ENCODE data around the gene SAMD8.

The SAMD8 gene

DNA sequence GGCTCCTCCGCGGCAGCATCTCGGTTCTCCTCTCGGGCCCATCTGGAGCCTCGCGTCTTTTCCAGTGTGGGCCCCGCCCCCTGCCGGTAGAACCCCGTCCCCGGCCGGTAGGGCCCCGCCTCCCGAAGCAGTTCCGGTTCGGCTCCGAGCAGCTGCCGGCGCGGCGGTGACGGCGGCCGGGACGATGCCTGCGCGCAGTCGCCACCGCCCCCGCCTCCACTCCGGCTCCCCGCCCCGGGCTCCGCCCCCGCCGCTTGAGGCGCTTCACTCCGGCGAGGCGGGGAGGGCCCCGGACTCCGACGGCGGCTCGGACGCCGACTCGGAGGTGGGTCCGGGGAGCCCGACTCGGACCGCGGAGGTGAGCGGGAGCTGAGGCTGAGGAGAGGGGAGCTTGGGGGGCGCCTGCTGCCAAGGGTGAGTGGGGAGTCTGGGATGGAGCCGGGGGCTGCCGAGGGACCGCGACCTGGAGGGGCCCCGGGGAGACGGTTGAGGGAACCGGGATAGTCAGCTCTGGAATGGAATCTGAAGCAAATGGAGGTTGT lies at the start of gene SAMD8:
TSS of gene SAMD8 (plus strand) at position 292 of the 542 bp plus-strand sequence. CDS start 38,873 bp downstream, outside the sequence.
- peak; percentile 89 for DNase-seq (ENCODE audit: low read depth, low spot score)

DNA sequence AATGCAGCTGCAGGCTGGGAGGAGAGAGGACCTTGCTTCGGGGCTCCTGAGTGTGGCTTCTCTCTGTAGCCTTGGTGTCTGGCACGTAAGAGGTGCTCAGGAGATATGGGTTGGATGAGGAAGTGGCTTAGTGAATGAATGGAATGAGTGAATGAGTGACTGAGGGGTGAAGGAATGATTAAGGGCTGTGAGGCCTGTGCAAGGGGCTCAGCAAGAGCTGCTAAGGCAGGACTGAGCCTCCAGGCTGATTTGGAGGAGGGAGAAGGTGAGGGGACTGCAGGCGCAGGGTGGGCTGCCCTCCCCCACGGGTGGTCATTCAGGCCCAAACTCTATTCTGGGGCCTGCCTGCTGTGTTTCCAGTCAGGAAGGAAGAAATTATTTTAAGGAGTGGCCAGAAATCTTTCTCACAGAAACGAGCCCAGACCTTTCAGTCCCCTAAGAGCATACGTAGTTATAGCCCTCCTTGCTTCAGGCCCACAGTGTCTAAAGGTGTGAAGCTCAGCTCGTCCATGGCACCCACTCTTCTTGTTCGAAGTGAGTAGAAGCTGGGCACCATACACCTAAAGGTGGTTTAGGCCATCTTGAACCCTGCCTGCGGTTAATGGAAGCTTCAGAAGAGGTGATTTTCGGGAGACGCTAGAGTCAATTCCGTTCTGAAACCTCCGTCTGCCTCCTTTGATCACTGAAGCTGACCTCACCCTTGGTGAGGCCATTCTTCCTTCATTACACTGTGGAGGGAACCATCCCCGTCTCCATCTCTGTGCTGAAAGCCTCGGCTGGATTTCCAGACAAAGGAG lies 49.5 kb upstream of the SAMD8 start:
- no peak for DNase-seq (ENCODE audit: low read depth, low spot score)

DNA sequence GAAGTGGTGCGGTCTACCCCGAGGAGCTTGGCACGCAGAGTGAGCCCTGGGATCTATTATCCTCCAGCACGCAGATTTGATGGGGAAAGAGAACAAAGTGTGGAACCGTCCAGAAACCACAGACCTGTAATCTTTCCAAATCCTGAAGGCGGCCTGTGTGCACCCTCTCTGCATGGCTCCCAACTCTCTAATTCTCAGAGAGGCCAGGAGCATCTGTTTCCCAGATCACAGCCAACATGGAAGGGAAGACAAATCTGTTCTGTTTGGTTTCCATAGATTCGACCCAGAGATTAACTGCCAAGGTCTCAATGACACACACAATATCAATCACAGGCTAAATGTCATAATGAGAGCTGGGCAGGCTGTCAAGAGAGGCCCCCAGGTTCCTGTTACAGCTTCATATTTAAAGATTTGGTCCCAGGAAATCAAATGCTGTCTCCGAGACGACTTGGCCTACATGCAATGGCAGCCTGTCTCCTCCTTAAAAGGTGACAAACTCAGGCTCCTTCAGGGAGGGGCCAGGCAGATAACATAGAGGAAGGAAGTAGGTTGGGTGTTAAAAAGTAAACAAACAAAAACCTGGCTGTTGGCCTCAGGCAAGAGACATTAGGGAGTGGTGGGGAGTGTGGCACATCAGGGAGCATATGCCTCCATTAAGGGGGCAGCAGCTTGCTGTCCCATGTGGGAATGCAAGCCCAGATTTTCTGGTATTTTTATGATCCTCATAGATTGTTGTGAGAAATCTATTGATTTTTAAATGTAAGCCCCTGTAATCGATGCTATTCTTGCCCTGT lies 48.8 kb upstream of the SAMD8 start:
- DNase-seq (ENCODE audit: low read depth, low spot score), result no peak

DNA sequence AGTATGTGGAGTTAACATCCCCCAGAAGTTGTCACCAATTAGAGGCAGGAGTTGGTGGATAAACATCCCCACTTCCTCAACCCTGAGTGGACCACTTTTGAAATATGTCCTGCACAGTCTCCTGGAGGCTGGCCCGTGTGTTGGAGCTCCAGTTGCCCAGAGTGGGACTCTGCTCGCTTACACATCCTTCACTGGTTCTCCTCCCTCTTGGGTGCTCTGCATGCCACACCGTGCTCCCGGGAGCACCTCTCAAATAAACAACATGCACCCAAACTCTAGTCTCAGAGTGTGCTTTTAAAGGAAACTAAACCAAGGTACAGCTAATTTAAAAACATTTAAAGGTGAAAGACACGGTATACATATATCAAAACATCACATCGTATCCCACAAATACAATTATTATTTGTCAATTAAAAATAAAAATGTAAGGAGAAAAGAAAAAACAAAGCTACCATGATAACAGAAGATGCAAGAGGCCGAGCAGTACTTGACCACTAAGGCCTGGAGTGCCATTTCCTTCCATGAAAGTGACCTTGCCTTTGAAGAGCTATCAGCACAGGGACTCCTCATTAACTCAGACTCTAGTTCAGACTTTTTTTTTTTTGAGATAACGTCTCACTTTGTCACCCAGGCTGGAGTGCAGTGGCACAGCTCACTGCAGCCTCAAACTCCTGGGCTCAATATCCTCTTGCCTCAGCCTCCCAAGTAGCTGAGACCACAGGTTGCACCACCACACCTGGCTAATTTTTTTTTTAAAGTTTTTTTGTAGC lies 47.8 kb upstream of the SAMD8 start:
- no peak for DNase-seq (ENCODE audit: low read depth, low spot score)

DNA sequence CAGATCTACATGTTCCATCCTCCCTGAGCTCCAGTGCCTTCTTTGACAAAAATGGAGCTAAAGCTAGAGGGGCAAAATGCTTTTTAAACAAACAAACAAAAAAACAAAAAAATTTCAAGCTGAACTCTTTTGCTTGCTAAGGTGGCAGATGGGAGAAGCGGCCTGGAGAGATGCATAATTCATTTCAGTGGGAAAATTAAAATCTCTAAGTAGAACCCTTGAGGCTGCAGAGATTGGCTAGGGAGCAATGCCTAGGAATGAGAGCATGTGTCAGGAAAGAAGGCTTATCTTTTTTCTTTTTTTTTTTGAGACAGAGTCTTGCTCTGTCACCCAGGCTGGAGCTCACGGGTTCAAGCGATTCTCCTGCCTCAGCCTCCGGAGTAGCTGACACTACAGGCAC lies 46.4 kb upstream of the SAMD8 start:
- no peak for DNase-seq (ENCODE audit: low read depth, low spot score)

DNA sequence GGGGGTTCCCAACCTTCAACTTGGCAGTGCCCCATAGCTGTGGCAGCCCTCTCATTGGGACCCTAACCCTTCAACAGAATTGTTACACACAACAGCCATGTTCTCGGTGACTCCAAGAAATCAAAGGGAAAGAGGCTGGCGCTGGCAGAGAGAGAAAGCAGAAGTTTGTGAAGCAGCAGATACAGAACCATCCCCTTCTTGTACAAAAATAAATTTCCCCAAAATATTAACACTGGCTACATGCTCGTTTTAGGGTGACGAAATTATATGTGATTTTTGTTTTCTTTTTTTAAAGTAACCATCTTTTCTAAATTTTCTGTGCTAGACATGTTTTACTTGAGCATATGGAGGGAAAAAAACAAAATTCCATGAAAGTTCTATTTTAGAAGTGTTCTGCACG lies 45.2 kb upstream of the SAMD8 start:
- no peak for DNase-seq (ENCODE audit: low read depth, low spot score)

DNA sequence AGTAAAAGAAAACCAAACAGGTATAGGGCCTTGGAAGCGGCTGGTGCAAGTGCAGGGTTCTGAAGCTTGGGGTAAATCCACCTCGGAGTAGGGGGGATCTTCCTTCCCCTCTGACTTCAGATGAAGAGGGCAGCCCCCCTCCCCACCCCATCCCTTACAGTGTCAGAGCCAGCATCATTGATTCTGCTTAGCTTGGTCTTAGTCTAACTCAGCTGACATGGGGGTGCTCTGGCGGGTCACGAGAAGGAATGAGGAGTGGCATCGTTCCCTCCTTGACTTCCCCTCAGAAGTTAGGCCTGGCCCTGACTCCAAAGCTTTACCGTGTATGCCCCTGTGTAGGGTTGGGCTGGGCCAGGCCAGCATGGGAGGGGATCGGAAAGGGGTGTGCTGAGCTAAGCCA lies 44.2 kb upstream of the SAMD8 start:
- no peak for DNase-seq (ENCODE audit: low read depth, low spot score)

DNA sequence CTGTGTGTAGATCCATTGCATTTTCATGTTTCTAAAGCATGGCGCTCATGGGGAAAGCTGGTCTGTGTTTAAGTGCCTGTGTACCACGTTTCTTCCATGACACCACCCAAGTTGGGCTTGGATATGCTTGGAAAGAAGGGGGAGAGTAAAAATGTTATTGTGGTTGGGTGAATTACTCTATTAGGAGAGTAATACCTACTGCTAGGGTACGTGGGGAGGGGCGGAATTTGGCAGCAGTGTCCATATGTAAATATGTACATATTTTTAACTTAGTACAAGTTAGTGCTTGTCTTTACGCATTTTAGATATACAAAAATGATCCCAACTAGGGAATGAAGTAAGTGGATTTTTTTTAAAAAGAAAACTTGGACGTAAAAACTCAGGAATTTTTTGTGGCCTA lies 42.9 kb upstream of the SAMD8 start:
- DNase-seq (ENCODE audit: low read depth, low spot score), result no peak

DNA sequence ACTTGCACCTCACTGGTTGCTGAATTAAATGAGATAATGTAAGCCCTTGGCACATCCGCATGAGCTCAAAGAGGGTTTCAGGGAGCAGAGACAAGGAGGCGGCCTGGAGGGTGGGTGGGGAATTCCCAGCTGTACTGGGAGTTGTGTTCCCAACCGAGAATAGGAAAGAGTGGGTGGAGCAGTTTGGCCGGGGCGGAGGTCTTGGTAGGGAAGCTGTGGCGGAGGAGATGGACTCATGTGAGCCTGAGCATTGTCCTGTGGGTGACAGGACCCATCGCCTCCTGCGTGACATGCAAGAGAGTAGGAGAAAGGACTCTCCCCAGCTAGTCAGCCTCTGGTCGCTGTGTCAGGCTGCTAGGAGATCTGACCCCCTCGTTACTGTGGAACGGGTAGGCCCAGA lies 41.0 kb upstream of the SAMD8 start:
- DNase-seq (ENCODE audit: low read depth, low spot score), result no peak

DNA sequence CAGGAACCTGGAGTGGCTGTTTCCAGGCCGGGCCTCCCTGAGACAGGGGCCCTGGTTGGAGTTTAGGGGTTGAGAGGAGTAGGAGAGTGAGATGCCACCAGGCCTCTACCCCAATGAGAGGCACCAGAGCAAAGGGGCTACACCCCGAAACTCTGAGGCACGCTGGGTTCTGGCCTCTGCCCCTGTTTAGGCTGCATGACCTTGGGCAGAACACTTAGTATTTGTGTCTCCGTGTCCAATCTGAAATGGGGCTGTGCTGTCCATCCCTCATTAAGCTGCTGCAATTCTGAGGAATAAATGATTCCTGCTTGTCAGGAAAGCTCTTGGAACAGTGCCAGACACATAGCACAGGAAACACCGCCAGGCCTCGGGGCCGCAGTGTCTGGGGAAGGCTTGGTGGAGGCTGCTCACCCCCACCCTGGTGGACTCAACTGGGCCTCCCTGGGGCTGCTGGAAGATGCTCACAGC lies 40.5 kb upstream of the SAMD8 start:
- DNase-seq (ENCODE audit: low read depth, low spot score), result no peak

DNA sequence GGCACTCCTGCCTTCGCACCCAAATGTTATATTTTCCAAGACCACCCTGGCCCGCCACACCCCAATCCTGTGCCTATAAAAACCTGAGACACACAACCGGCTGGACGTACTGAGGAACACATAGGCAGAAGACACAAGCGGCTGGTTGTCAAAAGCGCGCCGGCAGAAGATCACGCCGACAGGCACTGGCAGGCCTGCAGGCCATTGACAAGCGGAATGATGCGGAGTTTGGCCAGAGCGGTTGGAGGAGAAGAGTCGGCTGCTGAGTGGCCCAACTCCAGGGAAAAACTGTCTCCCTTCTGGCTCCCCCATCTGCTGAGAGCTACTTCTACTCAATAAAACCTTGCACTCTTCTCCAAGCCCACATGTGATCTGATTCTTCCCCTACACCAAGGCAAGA lies 39.7 kb upstream of the SAMD8 start:
- no peak for DNase-seq (ENCODE audit: low read depth, low spot score)

DNA sequence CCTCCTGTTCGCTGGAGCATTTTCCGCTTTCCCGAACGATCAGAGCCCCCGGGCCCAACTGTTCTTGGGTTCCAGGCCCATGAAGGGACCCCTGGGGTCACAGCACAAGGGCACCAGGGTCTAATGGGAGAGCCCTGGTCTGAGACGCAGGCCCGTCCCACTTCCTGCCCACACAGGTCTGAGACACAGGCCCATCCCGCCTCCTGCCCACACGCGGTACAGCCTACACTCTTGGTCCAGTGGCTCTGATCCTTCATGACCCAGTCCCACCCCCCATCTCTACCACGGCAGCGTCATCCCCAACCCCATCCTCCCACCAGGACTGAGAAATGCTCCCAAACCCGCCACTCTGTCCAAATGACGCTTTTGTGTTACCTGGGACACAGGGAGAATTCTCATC lies 38.7 kb upstream of the SAMD8 start:
- no peak for DNase-seq (ENCODE audit: low read depth, low spot score)

DNA sequence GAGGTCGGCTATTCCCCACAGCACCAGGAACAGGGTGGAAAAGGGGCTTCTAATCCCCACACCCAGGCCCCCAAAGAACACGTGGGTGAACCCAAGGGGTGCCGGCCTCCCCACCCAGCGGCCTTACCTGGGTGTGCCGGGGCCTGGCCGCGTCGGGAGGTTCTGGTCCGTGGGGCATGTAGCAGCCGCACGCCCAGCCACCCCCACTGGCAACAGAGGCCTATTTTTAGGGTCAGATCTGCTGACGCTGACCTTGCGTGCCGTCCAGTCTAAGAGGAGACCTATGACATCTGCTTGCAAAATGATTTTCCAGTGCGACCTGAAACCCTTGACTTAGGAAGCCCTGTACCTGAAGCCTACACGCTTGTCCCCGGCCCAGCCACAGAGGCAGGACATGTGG lies 38.0 kb upstream of the SAMD8 start:
- no peak for DNase-seq (ENCODE audit: low read depth, low spot score)

DNA sequence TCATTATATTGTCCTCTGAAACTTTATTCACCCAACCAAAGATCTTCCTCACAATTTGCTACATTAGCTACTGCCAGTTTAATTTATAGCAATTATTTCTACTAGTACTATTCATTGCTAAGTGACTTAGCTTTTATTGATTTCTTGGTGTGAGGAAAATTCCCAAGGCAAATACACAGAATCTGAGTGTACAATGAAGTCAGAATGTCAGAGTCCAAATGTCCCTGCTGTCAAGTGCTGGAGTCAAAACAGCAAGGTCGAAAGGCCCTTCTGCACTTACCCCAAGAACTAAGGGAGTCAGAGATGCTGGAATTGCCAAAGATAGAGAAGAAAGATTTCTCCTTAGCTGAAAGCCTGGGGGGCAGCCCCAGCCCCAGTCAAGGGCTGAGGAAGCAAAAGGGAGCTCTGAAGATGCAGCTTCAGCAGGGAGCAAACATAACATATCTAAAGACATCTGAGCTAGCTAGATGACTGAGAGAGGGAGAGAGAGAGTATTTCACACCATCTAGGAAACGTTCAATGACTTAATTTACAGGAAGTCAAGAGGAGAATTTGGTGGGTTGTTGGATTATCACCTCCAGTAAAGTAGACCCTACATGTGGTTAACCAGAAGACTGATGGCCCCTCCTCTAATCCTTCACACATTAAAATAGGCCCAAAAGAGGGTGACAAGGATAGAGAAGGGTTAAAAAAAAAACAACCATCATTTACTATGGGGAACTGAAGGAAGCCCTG lies 36.6 kb upstream of the SAMD8 start:
- DNase-seq (ENCODE audit: low read depth, low spot score), result no peak

DNA sequence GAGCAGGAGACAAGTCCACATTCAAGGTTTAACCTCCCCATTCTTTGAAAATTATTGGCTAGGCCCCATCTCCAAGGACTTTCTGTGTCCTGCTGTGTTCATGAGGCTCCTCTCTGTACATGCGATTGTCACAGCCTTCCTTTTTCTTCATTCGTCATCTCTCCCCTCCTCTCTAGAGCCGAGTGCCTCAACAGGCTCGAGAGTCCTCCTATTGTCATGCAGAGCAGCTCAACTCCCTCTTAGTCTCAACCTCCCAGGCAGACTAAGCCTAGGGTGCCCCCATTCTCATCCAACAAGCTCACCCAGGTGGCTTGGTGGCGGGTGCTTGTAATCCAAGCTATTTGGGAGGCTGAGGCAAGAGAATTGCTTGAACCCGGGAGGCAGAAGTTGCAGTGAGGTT lies 35.1 kb upstream of the SAMD8 start:
- DNase-seq (ENCODE audit: low read depth, low spot score), result no peak

DNA sequence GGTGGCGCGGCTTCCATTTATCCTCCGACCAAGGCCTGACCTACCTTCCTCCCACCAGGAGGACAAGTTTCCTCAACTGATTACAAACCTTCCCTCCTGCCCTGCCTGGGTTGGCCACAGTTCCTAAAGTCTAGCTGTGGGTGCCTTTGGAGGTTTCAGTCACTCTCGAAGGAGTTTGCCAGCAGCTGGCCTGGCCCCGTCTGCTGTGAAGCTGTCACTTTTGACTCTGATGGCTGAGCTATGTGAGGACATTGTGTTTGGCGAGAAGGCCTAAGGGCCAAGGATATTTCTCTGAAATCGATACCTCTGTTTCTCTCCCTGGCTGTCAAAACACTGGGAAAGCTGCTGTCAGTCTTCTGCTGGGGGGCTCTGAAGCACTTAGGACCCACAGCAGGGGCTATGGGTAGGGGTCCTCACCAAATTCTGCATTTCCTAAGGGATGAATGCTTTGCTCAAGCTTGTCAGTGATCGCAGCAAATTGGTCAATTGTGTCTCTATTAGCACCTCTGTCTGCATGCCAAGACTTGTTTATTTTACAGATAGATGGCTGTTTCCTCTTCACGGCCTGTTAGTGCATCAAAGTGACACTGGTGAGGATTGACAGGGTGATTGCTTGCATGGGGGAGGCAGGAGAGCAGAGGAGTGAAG lies 31.9 kb upstream of the SAMD8 start:
- no peak for DNase-seq (ENCODE audit: low read depth, low spot score)

DNA sequence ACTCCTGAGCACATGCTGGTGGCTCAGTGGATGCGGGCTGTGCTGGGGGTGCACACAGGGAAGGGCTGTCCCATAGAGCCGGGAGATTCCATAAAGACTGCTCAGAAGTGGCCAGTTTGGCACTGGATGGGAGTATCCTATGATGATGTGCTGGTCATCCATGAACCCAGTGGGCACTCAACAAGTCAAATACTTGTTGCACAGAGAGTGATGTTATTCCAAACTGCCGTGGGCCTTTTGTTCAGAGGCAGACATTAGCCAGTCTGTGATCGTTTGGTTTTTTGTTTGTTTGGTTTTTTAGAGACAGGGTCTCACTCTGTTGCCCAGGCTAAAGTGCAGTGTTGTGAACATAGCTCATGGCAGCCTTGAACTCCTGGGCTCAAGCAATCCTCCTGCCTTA lies 30.9 kb upstream of the SAMD8 start:
- no peak for DNase-seq (ENCODE audit: low read depth, low spot score)

DNA sequence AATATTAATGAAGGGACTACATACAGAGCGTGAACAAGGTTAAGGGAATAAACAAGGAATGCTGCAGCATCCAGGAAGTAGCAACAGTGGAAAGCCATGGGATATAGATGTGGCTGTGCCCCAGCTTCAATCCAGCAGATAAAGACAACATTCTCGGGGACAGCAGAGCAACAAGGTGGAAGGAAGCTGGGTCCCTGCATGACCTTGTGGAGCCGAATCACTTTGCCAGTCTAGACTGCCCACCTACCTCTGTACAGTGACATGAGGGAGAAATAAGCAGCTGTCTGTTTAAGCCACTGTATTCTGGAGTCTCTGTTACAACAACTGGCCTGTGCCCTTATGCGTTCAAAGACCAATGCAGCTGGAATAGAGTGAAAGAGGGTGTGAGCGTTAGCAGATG lies 30.1 kb upstream of the SAMD8 start:
- DNase-seq (ENCODE audit: low read depth, low spot score), result no peak

DNA sequence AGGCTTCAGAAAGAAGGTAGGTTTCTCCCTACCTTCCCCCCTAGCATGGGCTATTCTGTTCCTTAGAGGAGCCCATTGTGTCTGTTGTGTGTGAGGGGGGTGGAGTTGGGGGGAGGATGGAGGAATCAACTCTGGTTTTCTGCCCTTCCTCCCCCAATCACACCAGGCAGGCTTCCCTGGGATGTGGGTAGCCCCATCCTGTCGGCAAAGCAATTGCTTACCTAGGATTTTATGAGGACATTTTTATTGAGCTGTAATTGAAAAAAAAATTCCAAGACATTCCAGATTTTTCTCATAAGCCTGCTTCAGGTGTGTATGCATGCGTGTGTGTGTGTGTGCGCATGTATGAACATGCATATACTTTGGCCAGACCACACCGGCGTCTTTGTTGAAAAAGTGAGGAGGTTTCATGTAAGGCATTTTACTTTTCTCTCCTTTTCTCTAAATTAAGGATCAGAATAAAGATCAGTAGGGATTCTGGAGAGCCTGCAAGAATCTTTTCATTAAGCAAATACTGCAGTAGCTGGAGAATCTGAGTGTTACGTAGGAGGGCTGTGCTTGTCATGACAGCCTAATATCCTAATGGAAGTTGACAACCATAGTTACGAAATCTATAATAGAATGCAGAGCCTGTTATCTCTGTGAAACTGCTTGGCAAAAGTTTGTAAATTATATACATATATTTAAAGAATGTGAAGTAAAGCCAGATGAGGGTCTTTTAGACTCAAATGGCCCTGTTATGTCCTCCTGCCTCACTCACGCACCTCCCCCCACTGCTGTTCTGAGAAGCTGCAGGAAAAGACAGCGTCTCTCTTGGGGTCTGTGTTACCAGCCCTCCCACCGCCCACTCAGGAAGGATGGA lies 27.3 kb upstream of the SAMD8 start:
- no peak for DNase-seq (ENCODE audit: low read depth, low spot score)

All from smooth muscle cell of the brain vasculature (primary cell).